Neural cell (in vitro differentiated cells): ENCODE data around the gene ADGRG6. TPM values are rescaled to one million over a fixed set of nuclear protein-coding genes. Genes with fewer than 3 reads are reported as not detected.
"Not testable (repeated sequence)": the region's sequence is repeated elsewhere in the genome, so short reads cannot be mapped to it uniquely, and the experiment has no call there.

ENCODE experiments used
- H2AFZ ChIP-seq: fragments of 200-600, 300-800 bp; sonication (generic), shearing (Covaris generic); 2 replicates; pipeline ENCODE4 v1.6.0; 2014; ENCODE audit warnings: low read depth, mild to moderate bottlenecking, antibody characterized with exemption, low read length, moderate library complexity
- H3F3A ChIP-seq: fragments of 200-600 bp; shearing (Covaris generic); 2 replicates; pipeline ENCODE4 v1.6.1; 2016; ENCODE audit warnings: mild to moderate bottlenecking, moderate library complexity, mixed read lengths, antibody characterized with exemption, low read length; ENCODE audit not compliant: insufficient read depth, poor library complexity, severe bottlenecking
- H3K27ac ChIP-seq: fragments of 200-600, 300-800 bp; sonication (generic), shearing (Covaris generic); 2 replicates; pipeline ENCODE4 v1.5.1; 2014; ENCODE audit warnings: mild to moderate bottlenecking, low read length, moderate library complexity
- H3K27me3 ChIP-seq: fragments of 300-800, 200-600 bp; sonication (generic), shearing (Covaris generic); 2 replicates; pipeline ENCODE4 v1.6.0; 2014; ENCODE audit warnings: mild to moderate bottlenecking, low read depth, low read length, moderate library complexity; ENCODE audit not compliant: insufficient read depth
- H3K36me3 ChIP-seq: fragments of 300-800, 200-600 bp; sonication (generic), shearing (Covaris generic); 2 replicates; pipeline ENCODE4 v1.5.1; 2014; ENCODE audit warnings: mild to moderate bottlenecking, antibody characterized with exemption, low read length, moderate library complexity; ENCODE audit not compliant: insufficient read depth
- H3K4me2 ChIP-seq: fragments of 300-800, 200-600 bp; sonication (generic), shearing (Covaris generic); 2 replicates; pipeline ENCODE4 v1.6.0; 2014; ENCODE audit warnings: mild to moderate bottlenecking, low read length
- H3K4me3 ChIP-seq: fragments of 300-800, 200-600 bp; sonication (generic), shearing (Covaris generic); 2 replicates; pipeline ENCODE4 v1.5.1; 2014; ENCODE audit warnings: mild to moderate bottlenecking, low read length, moderate library complexity
- H3K79me2 ChIP-seq: fragments of 200-600 bp; shearing (Covaris generic); replicated peaks from 2 replicates; pipeline ENCODE4 v1.6.0; 2014; ENCODE audit warnings: mild to moderate bottlenecking, low read length, moderate library complexity; ENCODE audit not compliant: insufficient read depth
- H3K9ac ChIP-seq: fragments of 300-800, 200-600 bp; sonication (generic), shearing (Covaris generic); 2 replicates; pipeline ENCODE4 v1.6.1; 2016; ENCODE audit warnings: mild to moderate bottlenecking, low read length, mixed read lengths
- H3K9me2 ChIP-seq: fragments of 200-600 bp; shearing (Covaris generic); 2 replicates; pipeline ENCODE4 v1.6.1; 2016; ENCODE audit warnings: mild to moderate bottlenecking, low read length, mixed read lengths; ENCODE audit not compliant: insufficient read depth
- H3K9me3 ChIP-seq: fragments of 200-600, 300-800 bp; sonication (generic), shearing (Covaris generic); 2 replicates; pipeline ENCODE4 v1.6.1; 2016; ENCODE audit warnings: mild to moderate bottlenecking, mixed run types, low read length, moderate library complexity, mixed read lengths
- H4K20me1 ChIP-seq: fragments of 200-600 bp; shearing (Covaris generic); 2 replicates; pipeline ENCODE4 v1.6.1; 2016; ENCODE audit warnings: mild to moderate bottlenecking, mixed run types; ENCODE audit not compliant: insufficient read depth
- CTCF ChIP-seq: fragments of 450-650 bp; IDR thresholded peaks from 2 replicates; pipeline ENCODE4 v1.5.1; 2014; ENCODE audit warnings: antibody characterized with exemption, mild to moderate bottlenecking, moderate library complexity; ENCODE audit not compliant: poor library complexity, severe bottlenecking
- EP300 ChIP-seq: fragments of 450-650 bp; conservative IDR thresholded peaks from 2 replicates; pipeline ENCODE4 v1.6.1; 2014; ENCODE audit warnings: antibody characterized with exemption, mild to moderate bottlenecking, moderate library complexity; ENCODE audit not compliant: poor library complexity, severe bottlenecking
- EZH2 ChIP-seq: fragments of 200-600, 300-800 bp; shearing (Covaris generic), sonication (generic); IDR thresholded peaks from 2 replicates; pipeline ENCODE4 v1.6.1; 2014; ENCODE audit warnings: antibody characterized with exemption, low read length, borderline replicate concordance, mild to moderate bottlenecking; ENCODE audit not compliant: insufficient read depth, poor library complexity, severe bottlenecking
- MXI1 ChIP-seq: fragments of 450-650 bp; conservative IDR thresholded peaks from 2 replicates; pipeline ENCODE4 v1.6.1; 2014; ENCODE audit warnings: antibody characterized with exemption, mild to moderate bottlenecking; ENCODE audit not compliant: poor library complexity, severe bottlenecking
- POLR2AphosphoS5 ChIP-seq: IDR thresholded peaks from 2 replicates; pipeline ENCODE4 v1.6.1; 2012
- RAD21 ChIP-seq: fragments of 450-650 bp; conservative IDR thresholded peaks from 2 replicates; pipeline ENCODE4 v1.6.1; 2014; ENCODE audit warnings: antibody characterized with exemption, mild to moderate bottlenecking, moderate library complexity
- REST ChIP-seq: IDR thresholded peaks from 2 replicates; pipeline ENCODE4 v1.6.1; 2012; ENCODE audit warnings: borderline replicate concordance
- SMC3 ChIP-seq: fragments of 450-650 bp; conservative IDR thresholded peaks from 2 replicates; pipeline ENCODE4 v1.6.1; 2014; ENCODE audit warnings: antibody characterized with exemption, mild to moderate bottlenecking, moderate library complexity; ENCODE audit not compliant: poor library complexity
- TAF1 ChIP-seq: IDR thresholded peaks from 2 replicates; pipeline ENCODE4 v1.6.1; 2012; ENCODE audit warnings: low read depth
- polyA plus RNA-seq: library from polyadenylated mRNA; depleted of rRNA; stranded (reverse); fragments of >200 nt; gene quantifications from 2 replicates; pipeline ENCODE4 v1.2.3, GENCODE V29; 2014

Gene ADGRG6
- polyA plus RNA-seq, 1 donor from 2014 or later: 0.37 TPM

- no peak overlapping the region for H3K27ac ChIP-seq
- no peaks in the 10 kb centered on the region for H3K79me2 ChIP-seq
- no peaks in the 10 kb centered on the region for H3K36me3 ChIP-seq
- H4K20me1 ChIP-seq: no peaks in the 10 kb centered on the region
- no peaks in the 10 kb centered on the region for H3K9me3 ChIP-seq
- TF ChIP-seq REST (no peak), POLR2AphosphoS5 (no peak), SMC3 (no peak), EP300 (no peak), MXI1 (no peak)
- H3K9me2 ChIP-seq: no peaks in the 10 kb centered on the region
- H3K4me2 ChIP-seq: no peak overlapping the region
- no peaks in the 10 kb centered on the region for H3F3A ChIP-seq
- H3K9ac ChIP-seq: no peak overlapping the region
- H2AFZ ChIP-seq: no peak overlapping the region
- no peaks in the 10 kb centered on the region for H3K27me3 ChIP-seq
- H3K4me3 ChIP-seq: no peak overlapping the region
Measured at GRCh38 chr6:142343938-142344337, 42.1 kb downstream of the ADGRG6 start.

GRCh38 chr6:142345261-142345660 lies 43.5 kb downstream of the ADGRG6 start:
- Histone ChIP-seq H2AFZ (no peak overlapping the region), H3K36me3 (no peaks in the 10 kb centered on the region), H3F3A (no peaks in the 10 kb centered on the region), H3K27me3 (no peaks in the 10 kb centered on the region), H4K20me1 (no peaks in the 10 kb centered on the region), H3K79me2 (no peaks in the 10 kb centered on the region), H3K9ac (no peak overlapping the region), H3K9me2 (no peaks in the 10 kb centered on the region), H3K4me3 (no peak overlapping the region), H3K27ac (no peak overlapping the region), H3K9me3 (no peaks in the 10 kb centered on the region), H3K4me2 (no peak overlapping the region)
- no peak for TF ChIP-seq EP300
- no peak for TF ChIP-seq SMC3
- TF ChIP-seq MXI1: no peak
- TF ChIP-seq EZH2: no peak
- no peak for TF ChIP-seq CTCF
- no peak for TF ChIP-seq POLR2AphosphoS5
- no peak for TF ChIP-seq REST
- no peak for TF ChIP-seq RAD21
- TF ChIP-seq TAF1: no peak

- H3K79me2 ChIP-seq, H3K36me3 ChIP-seq: not testable (repeated sequence)
Measured at GRCh38 chr6:142346166-142346565, 44.4 kb downstream of the ADGRG6 start.

More at GRCh38 chr6:142346166-142346565, 44.4 kb downstream of the ADGRG6 start:
- H3K9me3 ChIP-seq, H3K9ac ChIP-seq, H3F3A ChIP-seq, H3K4me2 ChIP-seq, H2AFZ ChIP-seq, H3K27ac ChIP-seq, H3K27me3 ChIP-seq, H3K9me2 ChIP-seq, H3K4me3 ChIP-seq, H4K20me1 ChIP-seq: not testable (repeated sequence)
